ENCODE measurements around the gene SLC25A38. TPM values are rescaled to one million over a fixed set of nuclear protein-coding genes. Genes with fewer than 3 reads are reported as not detected.
"Not testable (repeated sequence)": the region's sequence is repeated elsewhere in the genome, so short reads cannot be mapped to it uniquely, and the experiment has no call there.

Gene SLC25A38
- total RNA-seq, 1 donor from 2014 or later = 20.8 TPM

DNA sequence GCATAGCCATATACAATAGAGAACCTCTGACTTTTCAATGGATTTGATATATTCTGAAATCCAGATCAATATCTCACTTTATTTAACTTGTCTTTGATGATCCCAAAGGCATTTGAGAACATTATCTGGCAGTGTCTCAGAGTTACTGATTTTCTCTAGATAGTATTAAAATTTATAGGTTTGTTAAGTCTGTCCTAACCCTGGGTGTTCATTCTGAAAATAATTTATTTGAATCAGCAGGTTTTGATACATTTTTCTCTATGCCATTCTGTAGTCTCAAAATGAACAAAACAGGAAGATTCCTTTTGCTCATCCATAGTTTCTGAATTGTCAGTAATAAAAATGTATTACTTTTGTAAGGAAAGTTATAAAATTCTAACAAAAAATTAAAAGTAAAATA, 39.4 kb upstream of the SLC25A38 start:
- H3K4me3 ChIP-seq (ENCODE audit: low read depth, low read length) = no peak overlapping the region
- DNase-seq (ENCODE audit: low read depth) = no peak
- TF ChIP-seq, protein P1, sequence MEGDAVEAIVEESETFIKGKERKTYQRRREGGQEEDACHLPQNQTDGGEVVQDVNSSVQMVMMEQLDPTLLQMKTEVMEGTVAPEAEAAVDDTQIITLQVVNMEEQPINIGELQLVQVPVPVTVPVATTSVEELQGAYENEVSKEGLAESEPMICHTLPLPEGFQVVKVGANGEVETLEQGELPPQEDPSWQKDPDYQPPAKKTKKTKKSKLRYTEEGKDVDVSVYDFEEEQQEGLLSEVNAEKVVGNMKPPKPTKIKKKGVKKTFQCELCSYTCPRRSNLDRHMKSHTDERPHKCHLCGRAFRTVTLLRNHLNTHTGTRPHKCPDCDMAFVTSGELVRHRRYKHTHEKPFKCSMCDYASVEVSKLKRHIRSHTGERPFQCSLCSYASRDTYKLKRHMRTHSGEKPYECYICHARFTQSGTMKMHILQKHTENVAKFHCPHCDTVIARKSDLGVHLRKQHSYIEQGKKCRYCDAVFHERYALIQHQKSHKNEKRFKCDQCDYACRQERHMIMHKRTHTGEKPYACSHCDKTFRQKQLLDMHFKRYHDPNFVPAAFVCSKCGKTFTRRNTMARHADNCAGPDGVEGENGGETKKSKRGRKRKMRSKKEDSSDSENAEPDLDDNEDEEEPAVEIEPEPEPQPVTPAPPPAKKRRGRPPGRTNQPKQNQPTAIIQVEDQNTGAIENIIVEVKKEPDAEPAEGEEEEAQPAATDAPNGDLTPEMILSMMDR (conservative IDR thresholded peaks at IDR 0.05; ENCODE audit: low read depth, low read length) = no peak

DNA sequence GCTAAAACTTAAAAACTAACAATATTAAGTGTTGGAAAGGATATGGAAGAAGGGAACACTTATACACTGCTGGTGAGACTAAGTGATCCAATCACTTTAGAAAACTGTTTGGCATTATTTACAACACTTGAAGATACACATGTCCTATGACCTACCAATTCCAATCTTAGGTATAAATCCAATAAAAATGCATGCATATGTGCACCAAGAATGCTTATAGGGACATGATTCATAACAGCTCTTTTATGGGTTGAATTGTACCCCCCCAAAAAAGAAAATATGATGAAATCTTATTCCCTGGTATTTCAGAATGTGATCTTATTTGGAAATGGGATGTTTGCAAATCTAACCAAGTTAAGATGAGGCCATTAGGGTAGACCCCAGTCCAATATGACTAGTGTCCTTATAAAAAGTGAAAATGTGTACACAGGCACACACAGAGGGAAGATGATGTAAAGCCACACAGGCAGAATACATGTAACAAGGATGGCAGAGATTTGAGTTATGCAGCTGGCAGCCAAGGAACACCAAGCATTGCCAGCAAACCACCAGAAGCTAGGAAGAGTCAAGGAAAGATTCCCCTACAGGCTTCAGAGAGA, 38.3 kb upstream of the SLC25A38 start:
- DNase-seq (ENCODE audit: low read depth) = no peak
- TF ChIP-seq, protein P1 (conservative IDR thresholded peaks at IDR 0.05; ENCODE audit: low read depth, low read length) = no peak

DNA sequence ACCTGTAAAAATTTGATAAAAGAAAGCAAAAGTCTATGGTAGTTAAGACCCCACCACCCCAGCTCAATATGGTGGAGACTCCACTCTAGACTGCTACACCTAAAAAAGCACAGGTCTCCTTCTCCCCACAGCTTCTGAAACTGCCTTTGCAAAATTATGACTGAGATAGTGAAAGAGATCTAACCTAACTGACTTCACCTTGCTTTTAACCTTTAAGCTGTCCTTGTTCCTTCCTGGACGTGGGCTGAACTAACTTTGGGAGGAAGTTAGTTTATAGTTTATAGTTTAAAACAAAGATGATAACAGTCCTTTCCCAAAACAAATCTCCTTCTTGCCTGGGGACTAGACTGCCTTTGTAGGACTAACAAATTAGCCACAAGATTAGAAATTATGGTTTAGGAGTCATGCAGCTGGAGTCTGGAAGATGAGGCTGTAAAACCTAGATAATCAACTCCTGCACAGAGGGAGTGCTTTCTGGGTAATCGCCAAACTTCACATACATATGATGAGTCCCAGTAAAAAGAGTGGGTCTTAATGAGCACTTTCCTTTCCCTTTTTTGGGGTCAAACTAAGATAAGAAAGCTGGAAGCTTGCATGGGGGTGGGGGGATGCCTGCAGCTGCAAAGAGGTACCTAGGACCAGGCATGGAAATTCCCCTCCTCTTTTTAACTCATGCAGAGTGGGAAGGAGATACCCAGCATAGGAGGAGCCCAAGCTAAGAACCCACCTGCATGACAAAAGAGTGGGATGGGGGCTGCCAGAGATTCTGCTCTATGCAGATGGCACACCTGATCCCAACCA, 36.2 kb upstream of the SLC25A38 start:
- no peak for DNase-seq (ENCODE audit: low read depth)
- TF ChIP-seq, protein P1 (conservative IDR thresholded peaks at IDR 0.05; ENCODE audit: low read depth, low read length) = no peak
- H3K4me3 ChIP-seq (ENCODE audit: low read depth, low read length) = no peak overlapping the region

More for the DNA sequence above, 38.3 kb upstream of the SLC25A38 start:
- H3K4me3 ChIP-seq (ENCODE audit: low read depth, low read length) = no peak overlapping the region

DNA sequence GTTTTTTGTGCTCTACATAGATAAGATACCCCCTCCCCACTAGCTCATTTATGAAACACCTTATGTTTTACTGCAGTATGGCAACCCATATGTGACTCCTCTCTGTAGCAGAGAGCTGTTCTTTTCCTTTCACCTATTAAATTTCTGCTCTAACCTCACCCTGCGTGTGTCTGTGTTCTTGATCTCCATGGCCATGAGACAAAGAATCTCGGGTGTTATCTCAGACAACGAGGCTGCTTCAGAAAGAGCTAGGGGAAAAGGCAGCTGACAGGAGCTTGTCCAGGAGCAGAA, 35.6 kb upstream of the SLC25A38 start:
- H3K4me3 ChIP-seq (ENCODE audit: low read depth, low read length) = no peak overlapping the region
- no peak for DNase-seq (ENCODE audit: low read depth)
- TF ChIP-seq, protein P1 (conservative IDR thresholded peaks at IDR 0.05; ENCODE audit: low read depth, low read length) = no peak

DNA sequence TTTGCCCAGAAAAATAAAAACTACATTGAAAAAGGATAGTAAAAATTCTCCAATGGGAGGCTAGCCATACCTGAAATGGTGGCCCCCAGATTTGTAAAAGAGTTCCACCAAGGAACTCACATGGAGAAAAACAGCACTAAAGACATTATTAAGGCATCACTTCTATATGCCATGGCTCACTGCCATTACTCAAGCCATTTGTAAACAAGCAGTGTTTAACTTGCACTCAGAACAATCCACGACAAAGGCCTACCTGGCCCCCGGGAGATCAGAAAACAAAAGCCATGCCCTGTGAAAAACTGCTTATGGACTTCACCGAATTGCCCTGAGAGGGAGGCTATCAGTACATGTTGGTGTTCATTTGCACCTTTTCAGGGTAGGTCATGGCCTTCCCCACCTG, 34.1 kb upstream of the SLC25A38 start:
- H3K4me3 ChIP-seq (ENCODE audit: low read depth, low read length) = no peak overlapping the region
- no peak for DNase-seq (ENCODE audit: low read depth)
- TF ChIP-seq, protein P1 (conservative IDR thresholded peaks at IDR 0.05; ENCODE audit: low read depth, low read length) = no peak

DNA sequence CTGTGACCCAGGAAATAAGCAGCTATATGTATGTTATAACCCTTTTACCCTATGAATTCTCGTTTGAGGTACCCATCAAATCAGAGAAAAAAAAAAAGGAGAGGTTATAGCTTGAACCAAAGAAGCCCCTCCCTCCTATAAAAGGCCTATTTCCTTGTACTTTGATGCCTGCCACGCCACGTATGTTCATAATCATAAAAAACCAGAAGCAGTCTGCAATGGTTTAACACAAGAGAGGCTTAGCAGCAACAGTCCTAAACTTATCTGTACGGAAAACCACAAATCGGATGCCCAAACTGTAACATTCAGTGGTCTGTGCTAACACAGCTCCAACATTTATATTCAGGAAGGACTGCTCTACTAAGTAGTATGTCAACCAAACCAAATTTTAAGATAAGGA, 32.5 kb upstream of the SLC25A38 start:
- no peak overlapping the region for H3K4me3 ChIP-seq (ENCODE audit: low read depth, low read length)
- no peak for DNase-seq (ENCODE audit: low read depth)
- TF ChIP-seq, protein P1 (conservative IDR thresholded peaks at IDR 0.05; ENCODE audit: low read depth, low read length) = no peak

DNA sequence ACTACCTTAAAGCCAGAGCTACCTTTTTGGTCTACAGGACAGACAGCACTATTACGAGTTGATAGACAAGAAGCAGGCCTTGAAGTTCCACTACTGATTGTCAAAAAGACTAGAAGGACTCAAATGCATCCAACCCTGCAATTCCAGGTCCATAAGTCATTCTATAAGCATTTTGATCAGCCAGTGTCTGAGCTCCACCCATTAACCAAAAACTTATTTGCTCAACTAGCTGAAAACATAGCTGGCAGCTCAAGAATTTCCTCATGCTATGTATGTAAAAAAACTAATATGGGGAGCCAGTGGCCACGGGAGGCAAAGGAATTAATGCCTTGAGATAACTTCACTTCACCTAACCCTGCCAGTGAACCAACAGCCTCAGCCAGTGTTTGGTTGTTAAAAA, 32.0 kb upstream of the SLC25A38 start:
- DNase-seq (ENCODE audit: low read depth); H3K4me3 ChIP-seq (ENCODE audit: low read depth, low read length): not testable (repeated sequence)

DNA sequence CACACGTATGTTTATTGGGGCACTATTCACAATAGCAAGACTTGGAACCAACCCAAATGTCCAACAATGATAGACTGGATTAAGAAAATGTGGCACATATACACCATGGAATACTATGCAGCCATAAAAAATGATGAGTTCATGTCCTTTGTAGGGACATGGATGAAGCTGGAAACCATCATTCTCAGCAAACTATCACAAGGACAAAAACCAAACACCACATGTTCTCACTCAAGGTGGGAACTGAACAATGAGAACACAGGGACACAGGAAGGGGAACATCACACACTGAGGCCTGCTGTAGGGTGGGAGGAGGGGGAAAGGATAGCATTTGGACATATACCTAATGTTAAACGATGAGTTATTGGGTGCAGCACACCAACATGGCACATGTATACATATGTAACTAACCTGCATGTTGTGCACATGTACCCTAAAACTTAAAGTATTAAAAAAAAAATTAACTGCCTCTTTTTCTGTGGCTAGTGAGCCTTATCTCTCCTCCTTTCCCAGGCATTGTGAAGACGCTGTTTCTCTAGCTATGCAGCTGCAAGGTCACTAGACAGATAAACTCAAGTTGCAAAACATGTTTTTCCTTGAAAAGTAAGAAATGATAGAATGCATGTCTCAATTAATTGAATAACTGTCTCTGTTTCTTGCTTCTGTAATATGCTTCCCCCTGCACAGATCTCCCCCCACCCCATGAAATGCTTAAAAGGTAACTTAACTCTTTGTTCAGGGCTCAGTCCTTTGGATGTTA, 29.8 kb upstream of the SLC25A38 start:
- not testable (repeated sequence) for DNase-seq (ENCODE audit: low read depth); H3K4me3 ChIP-seq (ENCODE audit: low read depth, low read length)
